HL-60 (cell line): ENCODE measurements around the gene C5orf52.

Experiments used
- TF ChIP-seq, protein P1 (sequence below): IDR thresholded peaks from one replicate; pipeline ENCODE4 v1.5.1; 2011; ENCODE audit warnings: low read length, control low read depth, inconsistent platforms; ENCODE audit not compliant: insufficient read depth
- TF ChIP-seq, protein P2 (sequence below): IDR thresholded peaks from 2 replicates; pipeline ENCODE4 v1.6.1; 2012; ENCODE audit warnings: low read depth; ENCODE audit not compliant: insufficient replicate concordance

DNA sequence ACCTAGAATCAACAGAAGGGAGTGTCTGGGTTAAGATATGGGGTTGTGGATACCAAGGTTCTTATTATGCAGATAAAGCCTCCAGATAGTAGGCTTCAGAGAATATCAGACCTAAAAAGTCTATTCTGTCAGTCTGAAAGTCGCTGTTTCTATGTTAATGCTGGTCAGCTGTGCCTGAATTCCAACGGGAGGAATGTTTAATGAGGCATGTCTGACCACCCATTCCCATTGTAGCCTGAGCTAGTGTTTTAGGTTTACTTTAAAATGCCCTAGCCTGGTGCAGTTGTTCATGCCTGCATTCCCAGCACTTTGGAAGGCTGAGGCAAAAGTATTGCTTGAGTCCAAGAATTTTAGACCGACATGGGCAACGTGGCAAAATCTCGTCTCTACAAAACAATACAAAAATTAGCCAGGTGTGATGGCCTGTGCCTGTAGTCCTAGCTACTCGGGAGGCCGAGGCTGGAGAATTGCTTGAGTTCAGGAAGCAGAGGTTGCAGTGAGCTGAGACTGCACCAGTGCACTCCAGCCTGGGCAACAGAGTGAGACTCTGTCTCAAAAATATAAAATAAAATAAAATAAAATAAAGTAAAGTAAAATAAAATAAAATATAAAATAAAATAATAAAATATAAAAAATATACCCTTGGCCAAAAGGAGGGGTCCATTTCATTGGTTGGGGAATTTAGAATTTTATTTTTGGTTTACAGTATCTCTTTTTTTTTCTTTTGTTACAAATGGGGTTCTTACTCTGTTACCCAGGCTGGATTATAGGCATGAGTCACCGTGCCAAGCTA lies 11.3 kb upstream of the C5orf52 start:
- TF ChIP-seq, protein P1, sequence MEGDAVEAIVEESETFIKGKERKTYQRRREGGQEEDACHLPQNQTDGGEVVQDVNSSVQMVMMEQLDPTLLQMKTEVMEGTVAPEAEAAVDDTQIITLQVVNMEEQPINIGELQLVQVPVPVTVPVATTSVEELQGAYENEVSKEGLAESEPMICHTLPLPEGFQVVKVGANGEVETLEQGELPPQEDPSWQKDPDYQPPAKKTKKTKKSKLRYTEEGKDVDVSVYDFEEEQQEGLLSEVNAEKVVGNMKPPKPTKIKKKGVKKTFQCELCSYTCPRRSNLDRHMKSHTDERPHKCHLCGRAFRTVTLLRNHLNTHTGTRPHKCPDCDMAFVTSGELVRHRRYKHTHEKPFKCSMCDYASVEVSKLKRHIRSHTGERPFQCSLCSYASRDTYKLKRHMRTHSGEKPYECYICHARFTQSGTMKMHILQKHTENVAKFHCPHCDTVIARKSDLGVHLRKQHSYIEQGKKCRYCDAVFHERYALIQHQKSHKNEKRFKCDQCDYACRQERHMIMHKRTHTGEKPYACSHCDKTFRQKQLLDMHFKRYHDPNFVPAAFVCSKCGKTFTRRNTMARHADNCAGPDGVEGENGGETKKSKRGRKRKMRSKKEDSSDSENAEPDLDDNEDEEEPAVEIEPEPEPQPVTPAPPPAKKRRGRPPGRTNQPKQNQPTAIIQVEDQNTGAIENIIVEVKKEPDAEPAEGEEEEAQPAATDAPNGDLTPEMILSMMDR: no peak
- TF ChIP-seq, protein P2, sequence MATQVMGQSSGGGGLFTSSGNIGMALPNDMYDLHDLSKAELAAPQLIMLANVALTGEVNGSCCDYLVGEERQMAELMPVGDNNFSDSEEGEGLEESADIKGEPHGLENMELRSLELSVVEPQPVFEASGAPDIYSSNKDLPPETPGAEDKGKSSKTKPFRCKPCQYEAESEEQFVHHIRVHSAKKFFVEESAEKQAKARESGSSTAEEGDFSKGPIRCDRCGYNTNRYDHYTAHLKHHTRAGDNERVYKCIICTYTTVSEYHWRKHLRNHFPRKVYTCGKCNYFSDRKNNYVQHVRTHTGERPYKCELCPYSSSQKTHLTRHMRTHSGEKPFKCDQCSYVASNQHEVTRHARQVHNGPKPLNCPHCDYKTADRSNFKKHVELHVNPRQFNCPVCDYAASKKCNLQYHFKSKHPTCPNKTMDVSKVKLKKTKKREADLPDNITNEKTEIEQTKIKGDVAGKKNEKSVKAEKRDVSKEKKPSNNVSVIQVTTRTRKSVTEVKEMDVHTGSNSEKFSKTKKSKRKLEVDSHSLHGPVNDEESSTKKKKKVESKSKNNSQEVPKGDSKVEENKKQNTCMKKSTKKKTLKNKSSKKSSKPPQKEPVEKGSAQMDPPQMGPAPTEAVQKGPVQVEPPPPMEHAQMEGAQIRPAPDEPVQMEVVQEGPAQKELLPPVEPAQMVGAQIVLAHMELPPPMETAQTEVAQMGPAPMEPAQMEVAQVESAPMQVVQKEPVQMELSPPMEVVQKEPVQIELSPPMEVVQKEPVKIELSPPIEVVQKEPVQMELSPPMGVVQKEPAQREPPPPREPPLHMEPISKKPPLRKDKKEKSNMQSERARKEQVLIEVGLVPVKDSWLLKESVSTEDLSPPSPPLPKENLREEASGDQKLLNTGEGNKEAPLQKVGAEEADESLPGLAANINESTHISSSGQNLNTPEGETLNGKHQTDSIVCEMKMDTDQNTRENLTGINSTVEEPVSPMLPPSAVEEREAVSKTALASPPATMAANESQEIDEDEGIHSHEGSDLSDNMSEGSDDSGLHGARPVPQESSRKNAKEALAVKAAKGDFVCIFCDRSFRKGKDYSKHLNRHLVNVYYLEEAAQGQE: no peak
